Activated CD8-positive, alpha-beta memory T cell treated with anti-CD3 and anti-CD28 coated beads, Interleukin-2, amount 50 U/mL, for 1 hour (primary cell): Measurements from ENCODE around the gene UFSP1.
"Not testable (repeated sequence)": the region's sequence is repeated elsewhere in the genome, so short reads cannot be mapped to it uniquely, and the experiment has no call there.

Source experiments
- DNase-seq: peaks from one replicate; pipeline ENCODE4 v3.0.0-alpha.2; 2020; ENCODE audit errors: extremely low read depth

The UFSP1 gene

DNA sequence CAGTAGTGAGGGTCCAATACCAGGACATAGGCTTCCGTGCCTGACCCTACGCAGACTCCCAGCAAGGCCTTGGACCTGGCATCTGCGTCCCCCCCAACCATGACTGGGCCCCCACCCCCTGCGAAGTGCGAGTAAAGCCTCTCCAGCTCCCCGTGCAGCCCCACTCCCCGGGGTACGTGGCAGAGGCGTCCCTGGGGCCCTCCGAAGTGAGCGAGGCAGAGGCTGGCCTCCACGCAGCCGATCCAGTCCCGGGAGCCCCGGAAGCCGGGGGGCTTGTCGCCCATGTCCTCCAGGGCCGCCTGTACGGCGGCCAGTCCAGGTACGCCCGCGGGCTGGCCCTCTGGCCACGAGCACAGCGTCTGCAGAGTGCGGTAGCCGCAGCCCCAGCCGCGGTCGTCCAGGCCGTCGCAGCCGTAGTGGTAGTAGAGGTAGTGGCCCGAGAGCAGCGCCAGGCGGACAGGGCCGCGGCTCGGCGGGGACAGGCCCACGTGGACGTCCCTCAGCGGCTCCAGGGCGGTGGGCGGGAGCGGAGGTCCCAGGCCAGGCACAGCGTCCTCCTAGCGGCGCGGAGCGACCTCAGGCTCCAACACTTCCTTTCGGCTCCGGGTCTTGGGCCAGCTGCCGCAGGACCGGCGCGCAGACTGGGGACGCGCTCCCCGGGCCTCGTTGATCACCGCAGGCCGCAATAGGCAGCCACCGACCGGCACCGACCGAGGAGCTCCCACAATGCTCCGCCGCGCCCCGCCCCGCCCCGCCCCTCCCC, at the start of gene UFSP1:
UFSP1 (minus strand) TSS at position 728 of the 763 bp plus-strand sequence; CDS start at position 284, 444 bp downstream.
- DNase-seq, result no peak

DNA sequence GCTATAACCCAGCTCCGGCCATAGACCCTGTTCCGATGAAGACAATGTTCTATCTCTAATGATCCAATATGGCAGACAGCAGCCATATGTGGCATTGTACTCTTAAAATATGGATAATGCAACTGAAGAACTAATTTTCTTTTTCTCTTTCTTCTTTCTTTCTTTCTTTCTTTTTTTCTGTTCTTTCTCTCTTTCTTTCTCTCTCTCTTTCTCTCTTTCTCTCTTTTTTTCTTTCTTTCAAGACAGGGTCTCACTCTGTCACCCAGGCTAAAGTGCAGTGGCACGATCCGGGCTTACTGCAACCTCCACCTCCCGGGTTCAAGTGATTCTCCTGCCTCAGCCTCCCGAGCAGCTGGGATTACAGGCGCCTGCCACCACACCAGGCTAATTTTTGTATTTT, 46.7 kb upstream of the UFSP1 start:
- DNase-seq, result not testable (repeated sequence)

DNA sequence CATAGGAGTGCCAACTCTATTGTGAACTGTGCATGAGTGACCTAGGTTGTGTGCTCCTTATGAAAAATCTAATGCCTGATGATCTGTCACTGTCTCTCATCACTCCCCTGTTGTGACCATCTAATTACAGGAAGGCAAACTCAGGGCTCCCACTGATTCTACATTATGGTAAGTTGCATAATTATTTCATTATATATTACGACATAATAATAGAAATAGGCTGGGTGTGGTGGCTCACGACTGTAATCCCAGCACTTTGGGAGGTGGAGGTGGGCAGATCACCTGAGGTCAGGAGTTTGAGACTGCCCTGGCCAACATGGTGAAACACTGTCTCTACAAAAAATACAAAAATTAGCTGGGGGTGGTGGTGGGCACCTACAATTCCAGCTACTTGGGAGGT, 45.9 kb upstream of the UFSP1 start:
- DNase-seq, result not testable (repeated sequence)

DNA sequence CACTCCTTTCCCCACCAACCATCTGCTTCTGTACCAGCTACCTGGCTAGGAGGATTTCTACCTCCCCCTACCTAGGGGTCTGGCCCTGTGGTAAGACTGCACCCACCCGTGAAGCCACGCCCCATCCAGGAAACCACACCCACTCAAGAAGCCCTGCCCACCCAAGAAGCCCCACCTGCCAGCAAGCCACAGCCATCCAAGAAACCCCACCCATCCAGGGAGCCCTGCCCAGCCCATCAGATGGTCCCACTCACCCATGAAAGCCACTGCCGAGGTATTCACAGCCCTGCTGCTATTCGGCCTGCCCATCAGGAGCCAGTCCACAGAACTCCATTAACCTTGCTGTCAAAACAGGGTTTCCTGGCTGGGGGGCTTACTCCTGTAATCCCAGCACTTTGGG, 44.2 kb upstream of the UFSP1 start:
- DNase-seq, result no peak

DNA sequence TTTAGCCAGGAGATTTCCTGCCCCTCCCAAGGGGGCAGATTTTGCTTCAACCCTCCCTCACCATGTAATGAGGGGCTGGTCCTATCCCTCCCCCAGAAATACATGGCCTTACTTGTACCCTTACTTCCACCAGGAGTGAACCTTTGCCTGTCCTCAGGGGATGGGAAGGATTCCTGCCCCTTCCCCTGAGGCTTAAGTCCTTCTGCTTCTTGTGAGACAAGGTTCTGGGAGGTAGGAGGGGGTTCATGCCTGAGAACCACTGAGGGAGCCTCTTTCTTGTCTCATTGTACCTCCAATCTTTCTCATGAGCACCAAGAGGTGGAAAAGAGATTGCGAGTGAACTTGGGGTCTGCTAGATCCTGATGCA, 40.3 kb upstream of the UFSP1 start:
- DNase-seq, result no peak

DNA sequence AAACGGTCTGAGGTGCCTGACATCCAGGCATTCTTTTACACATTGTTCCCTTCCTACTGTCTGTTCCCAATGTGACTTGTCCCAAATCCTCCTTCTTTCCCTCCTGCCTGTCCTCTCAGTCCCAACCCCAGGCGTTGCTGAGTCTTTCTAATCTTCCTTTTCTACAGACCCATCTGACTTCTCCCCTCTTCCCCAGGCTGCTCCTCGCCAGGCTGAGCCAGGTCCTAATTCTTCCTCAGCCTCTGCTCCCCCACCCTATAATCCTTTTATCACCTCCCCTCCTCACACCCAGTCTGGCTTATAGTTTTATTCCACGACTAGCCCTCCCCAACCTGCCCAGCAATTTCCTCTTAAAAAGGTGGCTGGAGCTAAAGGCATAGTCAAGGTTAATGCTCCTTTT, 34.1 kb upstream of the UFSP1 start:
- DNase-seq, result not testable (repeated sequence)

DNA sequence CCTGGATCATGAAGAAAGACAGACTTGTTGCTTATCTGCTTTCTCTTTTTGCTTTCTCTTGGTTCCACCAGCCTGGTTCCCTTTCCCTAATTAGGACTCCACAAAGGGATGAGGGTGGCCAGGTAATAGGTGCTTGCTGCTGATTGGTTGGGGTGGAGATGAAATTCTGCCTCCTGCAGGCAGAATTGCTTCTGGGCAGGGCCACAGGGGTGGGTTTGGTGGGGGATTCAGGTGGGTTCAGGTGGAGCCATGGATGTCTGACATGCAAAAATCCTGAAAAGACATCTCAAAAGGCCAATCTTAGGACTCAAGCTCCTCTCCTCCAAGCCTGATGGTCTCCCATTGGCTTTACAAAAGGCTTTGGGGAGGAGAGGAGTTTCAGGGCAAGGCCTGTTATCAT, 31.5 kb upstream of the UFSP1 start:
- DNase-seq, result no peak

DNA sequence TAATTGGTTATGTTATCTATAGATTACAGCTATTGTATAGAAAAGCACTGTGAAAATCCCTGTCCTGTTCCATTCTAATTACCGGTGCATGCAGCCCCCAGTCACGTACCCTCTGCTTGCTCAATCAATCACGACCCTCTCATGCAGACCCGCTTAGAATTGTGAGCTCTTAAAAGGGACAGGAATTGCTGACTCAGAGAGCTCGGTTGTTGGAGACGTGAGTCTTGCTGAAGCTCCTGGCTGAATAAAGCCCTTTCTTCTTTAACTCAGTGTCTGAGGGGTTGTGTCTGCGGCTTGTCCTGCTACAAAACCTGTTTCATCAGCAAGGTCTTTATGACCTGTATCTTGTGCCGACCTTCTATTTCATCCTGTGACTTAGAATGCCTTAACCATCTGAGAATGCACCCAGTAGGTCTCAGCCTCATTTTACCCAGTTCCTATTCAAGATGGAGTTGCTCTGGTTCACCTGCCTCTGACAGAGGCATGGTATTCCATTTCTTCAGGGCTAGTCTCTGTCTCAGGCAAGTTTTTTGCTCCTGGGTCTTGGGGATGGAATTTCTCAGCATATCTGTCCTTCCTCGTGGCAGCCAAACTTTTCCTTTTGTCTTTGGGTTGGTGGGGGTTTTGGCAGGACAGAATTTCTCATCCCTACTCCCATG, 30.4 kb upstream of the UFSP1 start:
- DNase-seq, result not testable (repeated sequence)

DNA sequence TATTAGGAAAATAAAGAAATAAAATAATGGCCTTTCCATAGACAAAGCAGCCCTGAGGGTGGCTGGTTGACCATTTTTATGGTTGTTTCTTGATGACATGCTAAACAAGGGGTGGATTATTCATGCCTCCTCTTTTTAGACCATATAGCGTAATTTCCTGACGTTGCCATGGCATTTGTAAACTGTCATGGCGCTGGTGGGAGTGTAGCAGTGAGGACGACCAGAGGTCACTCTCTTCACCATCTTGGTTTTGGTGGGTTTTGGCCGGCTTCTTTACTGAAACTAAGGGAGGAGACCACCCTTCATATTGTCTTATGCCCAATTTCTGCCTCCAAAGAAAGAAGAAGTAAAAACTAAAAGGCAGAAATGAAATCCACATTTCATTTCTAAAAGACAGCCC, 29.8 kb upstream of the UFSP1 start:
- not testable (repeated sequence) for DNase-seq

DNA sequence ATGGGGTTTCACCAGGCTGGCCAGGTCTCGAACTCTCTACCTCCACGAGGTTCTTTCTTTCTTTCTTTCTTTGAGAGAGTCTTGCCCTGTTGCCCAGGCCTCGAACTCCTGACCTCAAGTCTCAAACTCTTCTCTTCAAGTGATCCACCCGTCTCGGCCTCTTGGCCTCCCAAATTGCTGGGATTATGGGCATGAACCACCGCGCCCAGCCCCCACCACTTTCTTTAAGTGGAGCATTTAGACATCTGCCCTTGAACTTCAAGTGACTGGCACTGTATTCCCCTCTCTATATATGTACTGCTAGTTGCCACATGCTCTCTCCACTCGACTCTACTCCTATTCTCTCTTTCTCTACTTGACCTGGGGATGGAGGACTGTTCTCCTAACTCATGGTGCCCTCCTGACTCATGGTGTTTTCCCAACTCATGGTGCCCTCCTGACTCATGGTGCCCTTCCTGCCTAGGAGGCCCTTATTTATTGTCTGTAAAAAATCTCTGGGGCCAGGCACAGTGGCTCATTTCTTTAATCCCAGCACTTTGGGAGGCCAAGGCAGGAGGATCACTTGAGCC, 25.4 kb upstream of the UFSP1 start:
- no peak for DNase-seq

DNA sequence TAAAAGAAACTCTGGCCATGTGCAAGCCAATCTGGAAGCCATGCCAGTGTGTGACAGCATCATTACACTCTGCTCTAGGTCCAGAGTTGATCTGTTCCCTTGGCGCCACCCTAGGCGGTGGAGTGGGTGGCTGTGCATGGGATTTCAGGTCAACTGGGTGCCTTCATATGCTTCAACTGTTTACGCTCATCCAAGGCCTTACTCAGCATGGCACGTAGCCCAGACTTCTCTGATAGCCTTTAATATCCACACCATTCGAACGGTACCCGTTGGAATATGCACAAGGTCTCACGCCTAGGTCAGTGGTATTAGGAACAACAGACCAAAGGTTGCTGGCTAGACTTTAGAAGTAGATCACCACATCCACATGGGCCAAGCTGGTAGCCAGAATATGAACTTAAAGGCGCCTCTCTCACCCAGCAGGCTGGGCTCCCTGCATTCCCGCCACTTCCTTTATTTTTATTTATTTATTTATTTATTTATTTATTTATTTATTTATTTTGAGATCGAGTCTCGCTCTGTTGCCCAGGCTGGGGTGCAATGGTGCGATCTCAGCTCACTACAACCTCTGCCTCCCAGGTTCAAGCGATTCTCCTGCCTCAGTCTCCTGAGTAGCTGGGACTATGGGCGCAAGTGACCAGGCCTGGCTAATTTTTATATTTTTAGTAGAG, 24.8 kb upstream of the UFSP1 start:
- no peak for DNase-seq

DNA sequence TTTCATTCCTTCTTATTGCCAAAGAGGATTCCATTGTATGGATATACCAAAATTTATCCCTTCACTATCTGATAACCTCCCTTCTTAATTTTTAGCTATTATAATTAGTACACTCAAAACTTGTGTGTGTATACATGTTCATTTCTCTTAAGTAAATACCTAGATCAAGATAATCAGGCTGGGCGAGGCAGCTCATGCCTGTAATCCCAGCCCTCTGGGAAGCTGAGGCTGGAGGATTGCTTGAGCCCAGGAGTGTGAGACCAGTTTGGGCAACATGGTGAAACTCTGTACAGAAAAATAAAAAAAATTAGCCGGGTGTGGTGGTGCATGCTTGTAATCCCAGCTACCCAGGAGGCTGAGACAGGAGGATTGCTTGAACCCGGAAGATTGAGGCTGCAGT, 22.0 kb upstream of the UFSP1 start:
- no peak for DNase-seq

DNA sequence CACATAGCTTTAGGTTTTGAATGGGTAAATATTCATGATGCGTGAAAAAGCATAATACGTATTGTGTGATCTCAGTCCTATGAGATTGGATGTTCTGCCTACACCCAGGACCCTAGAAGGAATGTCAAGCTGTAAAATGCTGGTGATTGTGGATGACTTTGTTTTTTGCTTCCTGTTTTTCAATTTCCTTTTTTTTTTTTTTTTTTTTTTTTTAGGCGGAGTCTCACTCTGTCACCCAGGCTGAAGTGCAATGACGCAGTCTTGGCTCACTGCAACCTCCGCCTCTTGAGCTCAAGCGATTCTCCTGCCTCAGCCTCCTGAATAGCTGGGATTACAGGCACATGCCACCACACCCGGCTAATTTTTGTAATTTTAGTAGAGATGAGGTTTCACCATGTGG, 20.9 kb upstream of the UFSP1 start:
- DNase-seq, result not testable (repeated sequence)

DNA sequence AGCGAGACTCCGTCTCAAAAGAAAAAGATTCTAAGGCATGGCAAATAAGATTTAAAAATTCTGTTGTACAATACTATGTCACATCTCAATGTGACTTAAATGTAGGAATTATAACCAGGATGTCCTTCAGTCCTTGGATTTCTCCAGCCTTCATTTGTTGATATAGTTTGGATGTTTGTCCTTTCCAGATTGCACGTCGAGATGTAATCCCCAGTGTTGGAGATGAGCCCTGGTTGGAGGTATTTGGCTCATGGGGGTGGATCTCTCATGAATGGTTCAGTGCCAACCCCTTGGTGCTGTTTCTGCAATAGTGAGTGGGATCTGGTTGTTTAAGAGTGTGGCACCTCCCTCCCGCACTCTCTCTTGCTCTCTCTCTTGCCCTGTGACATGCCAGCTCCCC, 19.0 kb upstream of the UFSP1 start:
- DNase-seq, result no peak

DNA sequence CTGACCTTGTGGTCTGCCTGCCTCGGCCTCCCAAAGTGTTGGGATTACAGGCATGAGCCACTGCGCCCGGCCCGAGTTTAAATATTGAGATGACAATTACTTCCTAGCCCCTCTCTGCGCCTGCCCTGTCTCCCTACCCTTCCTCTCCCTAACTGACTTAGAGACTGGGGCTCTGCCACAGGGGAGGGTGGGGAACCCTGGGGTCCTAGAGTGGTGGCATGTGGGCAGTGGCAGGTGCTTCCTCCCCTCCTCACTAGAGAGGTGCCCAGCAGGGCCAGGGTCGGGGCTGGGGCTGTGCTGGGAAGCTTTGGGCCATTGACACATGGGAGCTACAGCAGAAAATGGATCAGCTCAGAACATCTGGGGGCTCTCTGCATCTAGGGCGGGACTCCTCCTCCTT, 13.1 kb upstream of the UFSP1 start:
- DNase-seq, result no peak

DNA sequence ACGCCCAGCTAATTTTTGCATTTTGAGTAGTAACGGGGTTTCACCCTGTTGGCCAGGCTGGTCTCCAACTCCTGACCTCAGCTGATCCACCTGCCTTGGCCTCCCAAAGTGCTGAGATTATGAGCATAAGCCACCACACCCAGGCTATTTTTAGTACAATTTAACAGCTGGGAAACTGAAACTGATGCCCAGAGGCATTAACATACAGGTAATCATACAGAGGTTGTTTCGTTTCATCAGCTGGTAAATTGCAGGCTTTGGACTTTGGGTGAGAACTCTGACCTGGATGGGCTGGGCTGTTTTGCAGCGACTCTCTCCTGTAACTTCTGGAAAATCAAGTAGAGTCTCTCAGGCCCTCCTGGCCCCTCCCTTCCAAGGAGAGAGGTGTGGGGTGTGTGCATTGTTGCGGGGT, 12.4 kb upstream of the UFSP1 start:
- DNase-seq, result no peak

DNA sequence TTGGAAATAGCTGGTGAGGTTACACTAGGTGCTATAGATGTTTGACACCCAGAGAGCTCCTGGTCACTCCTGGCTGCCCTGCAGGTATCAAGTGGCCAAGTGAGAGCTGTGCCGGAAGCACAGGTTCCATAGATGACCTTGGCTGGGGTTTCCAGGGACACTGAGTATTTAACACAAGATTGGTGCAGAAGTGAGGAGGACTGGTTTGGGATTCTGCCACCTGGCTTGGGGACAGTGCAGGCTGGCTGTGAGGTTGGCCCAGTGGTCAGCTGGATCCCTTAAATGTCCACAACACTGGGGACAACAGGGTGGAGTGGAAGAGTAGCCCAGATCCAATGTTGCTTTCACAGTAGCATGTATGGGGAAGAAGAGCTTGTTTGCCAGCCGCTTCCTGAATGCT, 11.5 kb upstream of the UFSP1 start:
- no peak for DNase-seq

DNA sequence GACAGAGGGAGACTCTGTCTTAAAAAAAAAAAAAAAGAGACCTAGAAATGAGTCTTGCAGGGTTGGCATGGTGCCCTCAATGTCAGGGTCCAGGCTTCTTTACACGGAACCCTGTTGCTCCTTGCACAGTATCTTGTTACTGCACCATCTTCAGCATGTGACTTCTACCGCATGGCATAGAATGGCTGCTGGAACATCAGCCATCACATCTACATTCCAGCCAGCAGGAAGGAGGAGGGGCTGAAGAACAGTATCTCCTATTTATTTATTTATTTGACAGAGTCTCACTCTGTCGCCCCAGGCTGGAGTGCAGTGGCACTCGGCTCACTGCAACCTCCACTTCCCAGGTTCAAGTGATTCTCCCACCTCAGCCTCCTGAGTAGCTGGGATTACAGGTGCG, 9.9 kb upstream of the UFSP1 start:
- no peak for DNase-seq

DNA sequence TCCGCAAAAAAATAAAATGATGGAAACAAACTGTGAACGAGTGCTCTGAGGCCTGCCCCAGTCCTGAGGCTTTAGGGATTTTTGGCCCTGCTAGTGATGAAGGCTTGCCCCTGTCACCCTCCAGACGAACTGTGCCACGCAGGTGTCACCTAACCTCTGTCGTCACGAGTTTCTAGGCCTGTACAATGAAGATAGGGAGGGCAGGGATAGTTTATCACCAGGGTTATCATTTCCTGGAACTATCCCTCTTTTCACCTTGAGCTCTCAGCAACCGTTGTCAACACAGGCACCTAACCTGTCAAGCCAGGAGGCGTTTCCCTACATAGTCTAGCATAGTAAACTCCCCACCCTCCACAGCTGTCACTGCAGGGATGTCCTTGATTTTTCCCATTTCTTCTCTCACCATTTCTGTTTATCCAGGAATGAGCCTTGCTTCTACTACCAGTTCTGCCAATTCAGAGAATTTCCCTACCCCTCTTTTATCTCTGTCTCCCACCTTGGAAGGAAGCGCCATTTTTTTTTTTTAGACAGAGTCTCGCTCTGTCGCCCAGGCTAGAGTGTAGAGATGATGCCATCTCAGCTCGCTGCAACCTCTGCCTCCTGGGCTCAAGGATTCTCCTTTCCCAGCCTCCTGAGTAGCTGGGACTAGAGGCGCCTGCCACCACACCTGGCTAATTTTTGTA, 8.4 kb upstream of the UFSP1 start:
- no peak for DNase-seq

DNA sequence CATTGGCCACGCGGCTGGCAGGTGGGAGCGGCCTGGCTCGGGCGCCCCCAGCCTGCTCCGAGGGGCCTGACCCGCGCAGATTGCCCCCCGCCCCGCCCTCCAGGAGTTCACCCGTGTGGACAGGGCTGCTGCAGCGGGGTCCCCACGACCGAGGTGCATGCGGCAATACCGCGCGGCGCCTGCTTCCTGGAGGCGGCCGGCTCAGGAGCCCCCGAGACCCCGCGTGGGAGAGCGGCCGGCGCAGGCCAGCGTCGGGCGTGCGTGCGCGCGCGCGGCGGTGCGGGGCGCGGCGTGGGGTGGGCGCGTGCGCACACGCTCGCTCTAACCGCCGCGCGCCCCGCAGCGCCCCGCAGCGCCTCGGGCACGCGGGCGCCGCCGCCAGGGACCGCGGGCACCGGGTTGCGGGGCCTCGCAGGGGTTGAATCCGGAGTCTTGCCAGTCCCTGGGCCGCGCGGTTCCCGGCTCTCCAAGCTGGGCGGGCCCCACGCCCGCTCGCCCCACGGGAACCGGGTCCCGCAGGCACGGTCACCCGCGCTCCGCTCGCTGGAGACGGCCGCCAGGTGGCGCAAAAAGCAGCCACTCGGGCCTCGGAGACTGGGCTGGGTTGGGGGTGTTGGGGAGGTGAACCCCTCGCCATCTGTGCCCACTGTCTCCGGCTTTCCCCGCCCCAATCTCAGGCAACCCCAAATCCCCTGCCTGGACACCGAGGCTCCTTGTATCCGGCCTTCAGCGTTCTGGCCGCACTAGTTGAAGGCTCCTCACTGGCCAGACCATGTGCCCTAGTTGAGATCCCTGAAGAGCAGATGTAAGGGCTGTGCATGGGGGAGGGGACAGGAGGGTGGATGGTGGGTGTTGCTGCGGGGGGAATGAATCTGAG, 7.5 kb upstream of the UFSP1 start:
- no peak for DNase-seq
